CD8-positive, alpha-beta memory T cell (primary cell): ENCODE results near the gene ITGA4. TPM values are rescaled to one million over a fixed set of nuclear protein-coding genes. Genes with fewer than 3 reads are reported as not detected.

Source experiments
- CTCF ChIA-PET: fragments of 350-600 bp; sonication (Branson Sonifier 250); formaldehyde crosslinking; loops from one replicate; lab custom pipeline; 2021; ENCODE audit warnings: antibody characterized with exemption; lab: Charles Lee
- POLR2A ChIA-PET: fragments of 350-600 bp; sonication (Branson Sonifier 250); formaldehyde crosslinking; loops from one replicate; lab custom pipeline; 2021; ENCODE audit warnings: antibody characterized with exemption; lab: Charles Lee
- DNase-seq, 5 donors: peaks; one replicate each; pipeline versions ENCODE4 v3.0.0 to v3.0.0-alpha.2; 2020 to 2022; ENCODE audit warnings: mixed read lengths in 1 of 5
- H3K27ac ChIP-seq: one replicate; pipeline ENCODE4 v1.7.0; 2013; ENCODE audit warnings: low read depth, mild to moderate bottlenecking, low read length, moderate library complexity
- H3K27me3 ChIP-seq: 2 replicates; pipeline ENCODE4 v1.7.0; 2013; ENCODE audit warnings: low read length, mild to moderate bottlenecking; ENCODE audit not compliant: insufficient read depth, poor library complexity, severe bottlenecking
- H3K36me3 ChIP-seq: 2 replicates; pipeline ENCODE4 v1.7.0; 2013; ENCODE audit warnings: mild to moderate bottlenecking, low read length, moderate library complexity; ENCODE audit not compliant: insufficient read depth
- H3K4me1 ChIP-seq: 2 replicates; pipeline ENCODE4 v1.7.0; 2013; ENCODE audit warnings: mild to moderate bottlenecking, low read length, moderate library complexity; ENCODE audit not compliant: insufficient read depth
- H3K4me3 ChIP-seq: 2 replicates; pipeline ENCODE4 v1.7.0; 2013; ENCODE audit warnings: mild to moderate bottlenecking, low read length
- H3K9me3 ChIP-seq: 2 replicates; pipeline ENCODE4 v1.7.0; 2013; ENCODE audit warnings: mild to moderate bottlenecking, low read length
- H3K27ac Mint-ChIP-seq, 8 donors: one replicate each; pipeline ENCODE4 v1.8.0; 2020 to 2021; ENCODE audit warnings: mixed read lengths in 8 of 8, mild to moderate bottlenecking in 6 of 8, inconsistent platforms in 3 of 8, moderate library complexity in 3 of 8
- H3K27me3 Mint-ChIP-seq, 2 donors: one replicate each; pipeline ENCODE4 v1.8.0; 2020 to 2021; ENCODE audit warnings: mixed read lengths in 2 of 2, mild to moderate bottlenecking in 1 of 2, moderate library complexity in 1 of 2
- H3K36me3 Mint-ChIP-seq, 3 donors: one replicate each; pipeline ENCODE4 v1.8.0; 2020 to 2021; ENCODE audit warnings: mixed read lengths in 3 of 3, inconsistent platforms in 1 of 3, mild to moderate bottlenecking in 1 of 3
- H3K4me1 Mint-ChIP-seq, 3 donors: one replicate each; pipeline ENCODE4 v1.8.0; 2020 to 2021; ENCODE audit warnings: mixed read lengths in 3 of 3, inconsistent platforms in 1 of 3, mild to moderate bottlenecking in 1 of 3
- H3K4me3 Mint-ChIP-seq, 7 donors: one replicate each; pipeline ENCODE4 v1.8.0; 2020 to 2021; ENCODE audit warnings: mixed read lengths in 7 of 7, mild to moderate bottlenecking in 6 of 7, moderate library complexity in 4 of 7, inconsistent platforms in 2 of 7
- H3K9me3 Mint-ChIP-seq, 5 donors: one replicate each; pipeline ENCODE4 v1.8.0; 2020 to 2022; ENCODE audit warnings: mixed read lengths in 5 of 5, mild to moderate bottlenecking in 3 of 5, moderate library complexity in 2 of 5, inconsistent platforms in 1 of 5
- polyA plus RNA-seq: library from polyadenylated mRNA; unstranded; fragments of 300-500 nt; fragmentation: Illumina TruSeq; gene quantifications from one replicate; pipeline ENCODE4 v1.2.3, GENCODE V29; 2021
- total RNA-seq, 2 experiments: library from RNA; stranded (reverse); gene quantifications; one replicate each; pipeline ENCODE4 v1.2.3, GENCODE V29; 2021

Gene ITGA4
- total and polyA plus RNA-seq, 3 experiments from 2014 or later, result 142 to 212 (median 142) TPM

- H3K4me1 ChIP-seq, result peaks cover 76% of the 10 kb centered on the region
- H3K36me3 ChIP-seq, result no peaks in the 10 kb centered on the region
- H3K4me1 Mint-ChIP-seq, result peaks cover 81 to 98% (median 90%) of the 10 kb centered on the region in 3 donors
- POLR2A ChIA-PET, result interaction anchor here (0.6 to 2.1 kb wide), 3 partner anchors 9 to 338 kb away, joined by 3 to 15 read pairs (median 5); partner anchors contain the start of gene ITGA4
- no peaks in the 10 kb centered on the region for H3K9me3 Mint-ChIP-seq
- peak; percentile 61 to 86 (median 67) for DNase-seq
- H3K27me3 ChIP-seq, result no peaks in the 10 kb centered on the region
- peak overlapping the region; percentile 40 for H3K27ac ChIP-seq
- peak overlapping the region; percentile 86 to 96 (median 92) for H3K27ac Mint-ChIP-seq
- H3K36me3 Mint-ChIP-seq, result peaks cover 8 to 82% (median 16%) of the 10 kb centered on the region in 3 donors
- CTCF ChIA-PET, result interaction anchor here (0.6 to 3.9 kb wide), 36 partner anchors 8 to 391 kb away, joined by 3 to 52 read pairs (median 4); partner anchors contain the start of gene ITGA4
- H3K4me3 ChIP-seq, result no peak overlapping the region
- no peaks in the 10 kb centered on the region for H3K27me3 Mint-ChIP-seq
- H3K9me3 ChIP-seq, result no peaks in the 10 kb centered on the region
- peak overlapping the region; percentile 60 to 89 (median 69) for H3K4me3 Mint-ChIP-seq
Measured at GRCh38 chr2:181466661-181467576, 9.7 kb downstream of the ITGA4 start.

GRCh38 chr2:181467966-181468707, 11.0 kb downstream of the ITGA4 start:
- Mint-ChIP-seq H3K9me3 (no peaks in the 10 kb centered on the region), H3K36me3 (peaks cover 8 to 81% (median 17%) of the 10 kb centered on the region in 3 donors), H3K4me1 (peaks cover 84 to 98% (median 90%) of the 10 kb centered on the region in 3 donors), H3K4me3 (peak overlapping the region in 6 of 7 donors; percentile 60 to 77 (median 68)), H3K27me3 (no peaks in the 10 kb centered on the region), H3K27ac (peak overlapping the region; percentile 61 to 96 (median 92))
- Histone ChIP-seq H3K4me1 (peaks cover 77% of the 10 kb centered on the region), H3K27me3 (no peaks in the 10 kb centered on the region), H3K4me3 (no peak overlapping the region), H3K27ac (no peak overlapping the region), H3K36me3 (no peaks in the 10 kb centered on the region), H3K9me3 (no peaks in the 10 kb centered on the region)
- CTCF ChIA-PET, result interaction anchor here (0.6 to 3.9 kb wide), 12 partner anchors 9 to 364 kb away, joined by 3 to 52 read pairs (median 4); partner anchors contain the start of gene ITGA4
- DNase-seq, result no peak
- POLR2A ChIA-PET, result no interaction called here

DNA sequence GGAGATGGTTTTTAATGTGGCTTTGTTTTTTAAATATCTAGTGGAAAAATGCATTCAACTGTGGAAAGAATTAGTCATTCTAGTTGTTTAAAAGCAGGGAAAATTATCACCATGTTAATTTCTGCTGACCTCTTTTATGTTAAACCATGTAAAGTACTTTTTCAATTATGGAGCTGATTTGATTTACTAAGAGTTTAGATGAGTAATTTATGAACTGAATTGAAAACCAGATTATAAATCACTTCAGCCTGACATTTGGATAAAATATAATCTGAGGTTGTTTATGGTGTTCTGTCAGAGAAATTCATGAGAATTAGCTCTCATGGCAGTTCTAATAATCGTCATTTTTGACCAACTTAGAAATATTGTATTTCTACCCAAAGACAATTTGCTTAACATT, 11.6 kb downstream of the ITGA4 start:
- no peak overlapping the region for H3K4me3 ChIP-seq
- no peak for DNase-seq
- Mint-ChIP-seq H3K36me3 (peaks cover 8 to 81% (median 21%) of the 10 kb centered on the region in 3 donors), H3K4me1 (peaks cover 84 to 98% (median 90%) of the 10 kb centered on the region in 3 donors), H3K27ac (peak overlapping the region; percentile 4 to 96 (median 92)), H3K4me3 (peak overlapping the region in 2 of 7 donors; percentile 66 to 69), H3K9me3 (no peaks in the 10 kb centered on the region), H3K27me3 (no peaks in the 10 kb centered on the region)
- no peaks in the 10 kb centered on the region for H3K9me3 ChIP-seq
- peaks cover 75% of the 10 kb centered on the region for H3K4me1 ChIP-seq
- no peaks in the 10 kb centered on the region for H3K36me3 ChIP-seq
- POLR2A ChIA-PET, result no interaction called here
- H3K27me3 ChIP-seq, result no peaks in the 10 kb centered on the region
- CTCF ChIA-PET, result interaction anchor here (0.7 to 3.9 kb wide), 5 partner anchors 12 to 365 kb away, joined by 3 to 52 read pairs (median 3); partner anchors contain the start of gene ITGA4
- H3K27ac ChIP-seq, result no peak overlapping the region

DNA sequence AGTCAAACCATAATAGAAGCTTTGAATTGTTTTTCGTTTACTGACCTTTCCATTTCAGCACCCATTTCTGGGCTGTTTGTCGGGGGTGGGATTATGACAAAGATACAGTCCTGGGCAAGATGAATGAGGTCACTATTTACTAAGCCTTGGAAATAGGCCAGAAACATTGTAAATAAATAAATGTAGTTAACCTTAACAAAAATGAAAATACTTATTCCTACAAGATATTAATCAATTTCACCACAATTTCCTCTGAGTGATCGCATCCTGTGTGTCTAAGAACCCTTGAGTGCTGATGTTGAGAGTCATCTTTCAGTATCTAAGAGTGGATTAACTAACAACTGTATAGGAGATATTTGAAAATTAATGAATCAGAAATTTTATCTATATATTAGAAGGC, 14.0 kb downstream of the ITGA4 start:
- peak overlapping the region; percentile 46 to 79 (median 59) for H3K4me3 Mint-ChIP-seq
- DNase-seq, result no peak
- Histone ChIP-seq H3K4me3 (peak overlapping the region; percentile 9), H3K9me3 (no peaks in the 10 kb centered on the region), H3K36me3 (peaks cover 17% of the 10 kb centered on the region), H3K4me1 (peaks cover 65% of the 10 kb centered on the region), H3K27me3 (no peaks in the 10 kb centered on the region), H3K27ac (peak overlapping the region; percentile 18)
- ChIA-PET POLR2A (interaction anchor here (0.9 to 1.6 kb wide), 2 partner anchors 14 to 161 kb away, joined by 3 to 4 read pairs; partner anchors contain the start of gene ITGA4), CTCF (interaction anchor here (1.2 to 5.6 kb wide), 2 partner anchors 13 to 366 kb away, joined by 4 to 22 read pairs; partner anchors contain the start of gene ITGA4)
- peaks cover 82 to 99% (median 89%) of the 10 kb centered on the region in 3 donors for H3K4me1 Mint-ChIP-seq
- H3K27me3 Mint-ChIP-seq, result no peaks in the 10 kb centered on the region
- H3K36me3 Mint-ChIP-seq, result peaks cover 26 to 85% (median 29%) of the 10 kb centered on the region in 3 donors
- no peaks in the 10 kb centered on the region for H3K9me3 Mint-ChIP-seq
- peak overlapping the region; percentile 31 to 94 (median 86) for H3K27ac Mint-ChIP-seq

DNA sequence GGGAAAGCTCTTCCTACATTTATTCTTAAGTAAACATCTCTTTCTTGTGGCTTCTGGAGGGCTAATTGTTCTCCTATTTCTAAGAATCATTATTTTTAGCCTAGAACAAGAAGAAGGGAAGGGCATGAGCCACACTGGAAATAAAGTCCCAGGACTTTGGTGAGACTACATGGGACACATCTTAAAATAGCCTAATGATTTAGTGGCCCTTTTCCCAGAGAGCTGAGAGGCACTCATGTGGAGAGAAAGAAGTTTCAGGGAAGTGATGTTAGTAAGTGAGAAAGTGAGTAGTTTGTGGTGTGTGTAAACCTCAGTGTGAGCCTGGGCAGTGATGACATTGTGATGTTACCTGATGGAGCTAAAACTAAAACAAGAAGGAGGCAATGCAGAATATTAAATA, 14.6 kb downstream of the ITGA4 start:
- Mint-ChIP-seq H3K27ac (peak overlapping the region; percentile 62 to 90 (median 77)), H3K9me3 (peaks cover 0 to 3% (median 0%) of the 10 kb centered on the region in 5 donors), H3K4me3 (peak overlapping the region; percentile 49 to 79 (median 59)), H3K36me3 (peaks cover 32 to 88% (median 33%) of the 10 kb centered on the region in 3 donors), H3K27me3 (no peaks in the 10 kb centered on the region), H3K4me1 (peaks cover 82 to 99% (median 91%) of the 10 kb centered on the region in 3 donors)
- peaks cover 23% of the 10 kb centered on the region for H3K36me3 ChIP-seq
- ChIA-PET CTCF (interaction anchor here (5.6 kb wide), 1 partner anchor 14 kb away, joined by 22 read pairs; the partner anchor contains the start of gene ITGA4), POLR2A (interaction anchor here (1.6 kb wide), 1 partner anchor 14 kb away, joined by 4 read pairs; the partner anchor contains the start of gene ITGA4)
- DNase-seq, result no peak
- peaks cover 64% of the 10 kb centered on the region for H3K4me1 ChIP-seq
- no peaks in the 10 kb centered on the region for H3K9me3 ChIP-seq
- peak overlapping the region; percentile 18 for H3K27ac ChIP-seq
- H3K27me3 ChIP-seq, result no peaks in the 10 kb centered on the region
- H3K4me3 ChIP-seq, result no peak overlapping the region

DNA sequence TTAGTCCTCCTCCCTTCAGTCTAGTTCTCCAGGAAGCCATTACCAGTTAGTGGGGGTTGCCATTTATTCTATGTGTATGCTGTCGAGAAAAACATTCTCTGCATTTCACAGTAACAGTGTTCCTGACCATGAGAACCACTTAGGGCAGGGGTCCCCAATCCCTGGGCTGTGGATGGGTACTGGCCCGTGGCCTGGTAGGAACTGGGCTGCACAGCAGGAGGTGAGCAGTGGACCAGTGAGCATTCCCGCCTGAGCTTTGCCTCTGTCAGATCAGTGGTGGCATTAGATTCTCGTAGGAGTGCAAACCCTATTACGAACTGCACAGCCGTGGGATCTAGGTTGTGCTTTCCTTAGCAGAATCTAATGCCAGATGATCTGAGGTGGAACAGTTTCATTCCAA, 15.8 kb downstream of the ITGA4 start:
- Histone ChIP-seq H3K4me3 (no peak overlapping the region), H3K27me3 (no peaks in the 10 kb centered on the region), H3K9me3 (no peaks in the 10 kb centered on the region), H3K27ac (no peak overlapping the region), H3K36me3 (peaks cover 27% of the 10 kb centered on the region), H3K4me1 (peaks cover 51% of the 10 kb centered on the region)
- H3K9me3 Mint-ChIP-seq, result peaks cover 0 to 3% (median 0%) of the 10 kb centered on the region in 5 donors
- DNase-seq, result no peak
- peak overlapping the region; percentile 18 to 76 (median 66) for H3K4me3 Mint-ChIP-seq
- H3K27ac Mint-ChIP-seq, result peak overlapping the region; percentile 49 to 89 (median 86)
- peaks cover 78 to 99% (median 91%) of the 10 kb centered on the region in 3 donors for H3K4me1 Mint-ChIP-seq
- ChIA-PET POLR2A (no interaction called here), CTCF (interaction anchor here (1.0 to 5.6 kb wide), 2 partner anchors 15 to 160 kb away, joined by 3 to 22 read pairs; partner anchors contain the start of gene ITGA4)
- H3K27me3 Mint-ChIP-seq, result no peaks in the 10 kb centered on the region
- peaks cover 38 to 91% (median 42%) of the 10 kb centered on the region in 3 donors for H3K36me3 Mint-ChIP-seq
